MG63 (cell line): Measurements from ENCODE around the gene FAIM2. TPM values are rescaled to one million over a fixed set of nuclear protein-coding genes. Genes with fewer than 3 reads are reported as not detected.
"Not testable (repeated sequence)": the region's sequence is repeated elsewhere in the genome, so short reads cannot be mapped to it uniquely, and the experiment has no call there.

ENCODE experiments used
- DNase-seq: peaks from one replicate; pipeline ENCODE4 v3.0.0-alpha.2; 2020
- H3K27me3 ChIP-seq: fragments of 250-450 bp; sonication (Bioruptor Pico); 2 replicates; pipeline ENCODE4 v1.5.1; 2020; ENCODE audit warnings: mild to moderate bottlenecking, moderate library complexity
- H3K36me3 ChIP-seq: fragments of 250-450 bp; sonication (Bioruptor Pico); 2 replicates; pipeline ENCODE4 v1.5.1; 2020; ENCODE audit warnings: mild to moderate bottlenecking, moderate library complexity
- H3K4me3 ChIP-seq: fragments of 250-450 bp; sonication (Bioruptor Pico); 2 replicates; pipeline ENCODE4 v1.5.1; 2020; ENCODE audit warnings: mild to moderate bottlenecking, moderate library complexity
- H3K9me3 ChIP-seq: fragments of 250-450 bp; sonication (Bioruptor Pico); 2 replicates; pipeline ENCODE4 v1.5.1; 2020; ENCODE audit warnings: mild to moderate bottlenecking, moderate library complexity
- total RNA-seq: library from RNA; depleted of rRNA; stranded (reverse); fragments of >200 nt; shearing (Covaris generic); gene quantifications from 2 replicates; pipeline ENCODE4 v1.2.3, GENCODE V29; 2014; ENCODE audit warnings: low replicate concordance

FAIM2 gene
- total RNA-seq, 1 experiment from 2014 or later = not detected

GRCh38 chr12:49867570-49868341 is 35.9 kb downstream of the FAIM2 start:
- H3K4me3 ChIP-seq = no peak overlapping the region
- no peaks in the 10 kb centered on the region for H3K27me3 ChIP-seq
- no peaks in the 10 kb centered on the region for H3K9me3 ChIP-seq
- DNase-seq = no peak
- H3K36me3 ChIP-seq = no peaks in the 10 kb centered on the region

- DNase-seq = peak; percentile 49
- H3K36me3 ChIP-seq = no peaks in the 10 kb centered on the region
- no peaks in the 10 kb centered on the region for H3K27me3 ChIP-seq
- H3K9me3 ChIP-seq = no peaks in the 10 kb centered on the region
- H3K4me3 ChIP-seq = no peak overlapping the region
These were observed 36.7 kb downstream of the FAIM2 start for GRCh38 chr12:49866859-49867569.

GRCh38 chr12:49865782-49866135 is 37.9 kb downstream of the FAIM2 start:
- no peaks in the 10 kb centered on the region for H3K27me3 ChIP-seq
- H3K36me3 ChIP-seq = no peaks in the 10 kb centered on the region
- no peak for DNase-seq

GRCh38 chr12:49865109-49865781 is 38.5 kb downstream of the FAIM2 start:
- Histone ChIP-seq H3K27me3 (no peaks in the 10 kb centered on the region), H3K9me3 (no peaks in the 10 kb centered on the region), H3K36me3 (no peaks in the 10 kb centered on the region), H3K4me3 (no peak overlapping the region)
- no peak for DNase-seq

More at GRCh38 chr12:49865782-49866135, 37.9 kb downstream of the FAIM2 start:
- Histone ChIP-seq H3K4me3 (no peak overlapping the region), H3K9me3 (no peaks in the 10 kb centered on the region)

- Histone ChIP-seq H3K27me3 (no peaks in the 10 kb centered on the region), H3K4me3 (no peak overlapping the region), H3K36me3 (no peaks in the 10 kb centered on the region), H3K9me3 (no peaks in the 10 kb centered on the region)
- DNase-seq = no peak
These were observed 39.0 kb downstream of the FAIM2 start for GRCh38 chr12:49864798-49865090.

- no peaks in the 10 kb centered on the region for H3K27me3 ChIP-seq
- no peak overlapping the region for H3K4me3 ChIP-seq
- no peaks in the 10 kb centered on the region for H3K36me3 ChIP-seq
- DNase-seq = peak; percentile 55
- H3K9me3 ChIP-seq = no peaks in the 10 kb centered on the region
These were observed 39.5 kb downstream of the FAIM2 start for GRCh38 chr12:49863946-49864797.

GRCh38 chr12:49860921-49861320 is 42.8 kb downstream of the FAIM2 start:
- H3K4me3 ChIP-seq, DNase-seq, H3K36me3 ChIP-seq, H3K27me3 ChIP-seq, H3K9me3 ChIP-seq: not testable (repeated sequence)

GRCh38 chr12:49855890-49856289 is 47.8 kb downstream of the FAIM2 start:
- not testable (repeated sequence) for H3K36me3 ChIP-seq, DNase-seq, H3K27me3 ChIP-seq, H3K4me3 ChIP-seq, H3K9me3 ChIP-seq

GRCh38 chr12:49854976-49855375 is 48.7 kb downstream of the FAIM2 start:
- Histone ChIP-seq H3K27me3 (peaks cover 12% of the 10 kb centered on the region), H3K9me3 (no peaks in the 10 kb centered on the region), H3K36me3 (no peaks in the 10 kb centered on the region), H3K4me3 (no peak overlapping the region)
- no peak for DNase-seq

- Histone ChIP-seq H3K36me3 (no peaks in the 10 kb centered on the region), H3K4me3 (no peak overlapping the region), H3K27me3 (peaks cover 19% of the 10 kb centered on the region), H3K9me3 (no peaks in the 10 kb centered on the region)
- no peak for DNase-seq
These were observed 50.0 kb downstream of the FAIM2 start for GRCh38 chr12:49853671-49854070.

- Histone ChIP-seq H3K4me3 (no peak overlapping the region), H3K36me3 (no peaks in the 10 kb centered on the region), H3K9me3 (no peaks in the 10 kb centered on the region), H3K27me3 (peaks cover 25% of the 10 kb centered on the region)
- DNase-seq = no peak
These were observed 56.5 kb downstream of the FAIM2 start for GRCh38 chr12:49847161-49847560.

GRCh38 chr12:49846032-49846431 is 57.7 kb downstream of the FAIM2 start:
- Histone ChIP-seq H3K9me3 (no peaks in the 10 kb centered on the region), H3K36me3 (no peaks in the 10 kb centered on the region; the same call in 1 of the 2 replicates), H3K4me3 (no peak overlapping the region), H3K27me3 (peaks cover 20% of the 10 kb centered on the region)
- DNase-seq = no peak

GRCh38 chr12:49843876-49844437 is 59.7 kb downstream of the FAIM2 start:
- Histone ChIP-seq H3K27me3 (peaks cover 9% of the 10 kb centered on the region), H3K9me3 (no peaks in the 10 kb centered on the region), H3K4me3 (no peak overlapping the region; the same call in 1 of the 2 replicates), H3K36me3 (no peaks in the 10 kb centered on the region; the same call in 1 of the 2 replicates)
- no peak for DNase-seq

- Histone ChIP-seq H3K27me3 (peaks cover 5% of the 10 kb centered on the region), H3K36me3 (peaks cover under 1% of the 10 kb centered on the region), H3K4me3 (peak overlapping the region; percentile 81), H3K9me3 (no peaks in the 10 kb centered on the region)
- no peak for DNase-seq
These were observed 60.3 kb downstream of the FAIM2 start for GRCh38 chr12:49843411-49843810.

GRCh38 chr12:49842519-49843352 is 61.0 kb downstream of the FAIM2 start, which contains the start of gene BCDIN3D:
Gene BCDIN3D, minus strand, starts transcription at chr12:49843106. Its CDS starts 19 bp downstream, at chr12:49843087.
- Histone ChIP-seq H3K27me3 (no peaks in the 10 kb centered on the region), H3K4me3 (peak within 1 kb of the TSS; percentile 81), H3K36me3 (peaks cover 3% of the 10 kb centered on the region), H3K9me3 (no peaks in the 10 kb centered on the region)
- peak; percentile 94 for DNase-seq
